Measurements from ENCODE around the gene BTG4. TPM values are rescaled to one million over a fixed set of nuclear protein-coding genes. Genes with fewer than 3 reads are reported as not detected.
A peak's percentile ranks its signal among the peaks of the same experiment; 100 is the strongest.

Gene BTG4
- total RNA-seq, 1 donor from 2014 or later: not detected

GRCh38 chr11:111513240-111513605, 1.0 kb upstream of the BTG4 start:
- H3K27ac Mint-ChIP-seq: no peak overlapping the region
- H3K4me1 Mint-ChIP-seq (ENCODE audit: low read depth): peaks cover 11% of the 10 kb centered on the region
- no peaks in the 10 kb centered on the region for H3K36me3 Mint-ChIP-seq (ENCODE audit: low read depth)
- DNase-seq (ENCODE audit: low spot score): no peak
- peak overlapping the region; percentile 46 for H3K4me3 Mint-ChIP-seq
- no peaks in the 10 kb centered on the region for H3K9me3 Mint-ChIP-seq
- intact Hi-C loops (cut with micrococcal nuclease): loop anchor here (10.0 kb wide), 1 partner anchor 1538 kb away; no protein-coding TSS in a partner anchor
- H3K27me3 Mint-ChIP-seq (ENCODE audit: insufficient read depth): peaks cover 31% of the 10 kb centered on the region

- intact Hi-C loops (cut with micrococcal nuclease): loop anchor here (10.0 kb wide), 1 partner anchor 1536 kb away; no protein-coding TSS in a partner anchor
- peaks cover 11% of the 10 kb centered on the region for H3K4me1 Mint-ChIP-seq (ENCODE audit: low read depth)
- no peaks in the 10 kb centered on the region for H3K36me3 Mint-ChIP-seq (ENCODE audit: low read depth)
- no peak overlapping the region for H3K4me3 Mint-ChIP-seq
- no peak overlapping the region for H3K27ac Mint-ChIP-seq
- peaks cover 35% of the 10 kb centered on the region for H3K27me3 Mint-ChIP-seq (ENCODE audit: insufficient read depth)
- no peaks in the 10 kb centered on the region for H3K9me3 Mint-ChIP-seq
- no peak for DNase-seq (ENCODE audit: low spot score)
These were observed 1.9 kb downstream of the BTG4 start for GRCh38 chr11:111510311-111510710.

GRCh38 chr11:111502611-111503010, 9.6 kb downstream of the BTG4 start:
- H3K36me3 Mint-ChIP-seq (ENCODE audit: low read depth): no peaks in the 10 kb centered on the region
- DNase-seq (ENCODE audit: low spot score): no peak
- intact Hi-C loops (cut with micrococcal nuclease): no loop called here
- H3K4me3 Mint-ChIP-seq: no peak overlapping the region
- no peaks in the 10 kb centered on the region for H3K4me1 Mint-ChIP-seq (ENCODE audit: low read depth)
- H3K9me3 Mint-ChIP-seq: no peaks in the 10 kb centered on the region
- no peak overlapping the region for H3K27ac Mint-ChIP-seq
- peaks cover 47% of the 10 kb centered on the region for H3K27me3 Mint-ChIP-seq (ENCODE audit: insufficient read depth)

GRCh38 chr11:111500481-111500880, 11.7 kb downstream of the BTG4 start:
- Mint-ChIP-seq H3K4me1 (ENCODE audit: low read depth) (no peaks in the 10 kb centered on the region), H3K4me3 (no peak overlapping the region), H3K36me3 (ENCODE audit: low read depth) (no peaks in the 10 kb centered on the region), H3K9me3 (no peaks in the 10 kb centered on the region), H3K27me3 (ENCODE audit: insufficient read depth) (peaks cover 56% of the 10 kb centered on the region), H3K27ac (no peak overlapping the region)
- intact Hi-C loops (cut with micrococcal nuclease): no loop called here
- no peak for DNase-seq (ENCODE audit: low spot score)

- Mint-ChIP-seq H3K9me3 (no peaks in the 10 kb centered on the region), H3K36me3 (ENCODE audit: low read depth) (no peaks in the 10 kb centered on the region), H3K4me3 (no peak overlapping the region), H3K4me1 (ENCODE audit: low read depth) (no peaks in the 10 kb centered on the region), H3K27ac (no peak overlapping the region), H3K27me3 (ENCODE audit: insufficient read depth) (peaks cover 49% of the 10 kb centered on the region)
- no peak for DNase-seq (ENCODE audit: low spot score)
- intact Hi-C loops (cut with micrococcal nuclease): no loop called here
These were observed 12.7 kb downstream of the BTG4 start for GRCh38 chr11:111499483-111499882.

GRCh38 chr11:111494040-111494439, 18.1 kb downstream of the BTG4 start:
- H3K36me3 Mint-ChIP-seq (ENCODE audit: low read depth): no peaks in the 10 kb centered on the region
- no peak for DNase-seq (ENCODE audit: low spot score)
- H3K27me3 Mint-ChIP-seq (ENCODE audit: insufficient read depth): peaks cover 32% of the 10 kb centered on the region
- no peak overlapping the region for H3K4me3 Mint-ChIP-seq
- no peaks in the 10 kb centered on the region for H3K4me1 Mint-ChIP-seq (ENCODE audit: low read depth)
- H3K9me3 Mint-ChIP-seq: no peaks in the 10 kb centered on the region
- intact Hi-C loops (cut with micrococcal nuclease): no loop called here
- no peak overlapping the region for H3K27ac Mint-ChIP-seq

- H3K27me3 Mint-ChIP-seq (ENCODE audit: insufficient read depth): peaks cover 9% of the 10 kb centered on the region
- DNase-seq (ENCODE audit: low spot score): no peak
- peaks cover 17% of the 10 kb centered on the region for H3K9me3 Mint-ChIP-seq
- no peaks in the 10 kb centered on the region for H3K36me3 Mint-ChIP-seq (ENCODE audit: low read depth)
- H3K27ac Mint-ChIP-seq: no peak overlapping the region
- no peaks in the 10 kb centered on the region for H3K4me1 Mint-ChIP-seq (ENCODE audit: low read depth)
- intact Hi-C loops (cut with micrococcal nuclease): no loop called here
- H3K4me3 Mint-ChIP-seq: no peak overlapping the region
These were observed 21.7 kb downstream of the BTG4 start for GRCh38 chr11:111490496-111490895.

GRCh38 chr11:111483431-111483830, 28.8 kb downstream of the BTG4 start:
- H3K4me1 Mint-ChIP-seq (ENCODE audit: low read depth): peaks cover 6% of the 10 kb centered on the region
- peaks cover 53% of the 10 kb centered on the region for H3K9me3 Mint-ChIP-seq
- no peak for DNase-seq (ENCODE audit: low spot score)
- H3K27ac Mint-ChIP-seq: no peak overlapping the region
- H3K4me3 Mint-ChIP-seq: no peak overlapping the region
- intact Hi-C loops (cut with micrococcal nuclease): no loop called here
- H3K36me3 Mint-ChIP-seq (ENCODE audit: low read depth): no peaks in the 10 kb centered on the region
- H3K27me3 Mint-ChIP-seq (ENCODE audit: insufficient read depth): peaks cover 21% of the 10 kb centered on the region

GRCh38 chr11:111479666-111480065, 32.5 kb downstream of the BTG4 start:
- DNase-seq (ENCODE audit: low spot score): no peak
- H3K27ac Mint-ChIP-seq: no peak overlapping the region
- H3K27me3 Mint-ChIP-seq (ENCODE audit: insufficient read depth): peaks cover 25% of the 10 kb centered on the region

GRCh38 chr11:111477898-111478297, 34.3 kb downstream of the BTG4 start:
- Mint-ChIP-seq H3K27me3 (ENCODE audit: insufficient read depth) (peaks cover 22% of the 10 kb centered on the region), H3K9me3 (peaks cover 39% of the 10 kb centered on the region), H3K36me3 (ENCODE audit: low read depth) (no peaks in the 10 kb centered on the region), H3K4me1 (ENCODE audit: low read depth) (peaks cover 6% of the 10 kb centered on the region), H3K27ac (no peak overlapping the region), H3K4me3 (no peak overlapping the region)
- no peak for DNase-seq (ENCODE audit: low spot score)
- intact Hi-C loops (cut with micrococcal nuclease): no loop called here

More at GRCh38 chr11:111479666-111480065, 32.5 kb downstream of the BTG4 start:
- Mint-ChIP-seq H3K36me3 (ENCODE audit: low read depth) (no peaks in the 10 kb centered on the region), H3K4me3 (no peak overlapping the region), H3K4me1 (ENCODE audit: low read depth) (peaks cover 6% of the 10 kb centered on the region), H3K9me3 (peaks cover 43% of the 10 kb centered on the region)
- intact Hi-C loops (cut with micrococcal nuclease): no loop called here

GRCh38 chr11:111476956-111477355, 35.2 kb downstream of the BTG4 start:
- intact Hi-C loops (cut with micrococcal nuclease): no loop called here

GRCh38 chr11:111476366-111476765, 35.8 kb downstream of the BTG4 start:
- DNase-seq (ENCODE audit: low spot score): no peak
- Mint-ChIP-seq H3K27ac (no peak overlapping the region), H3K27me3 (ENCODE audit: insufficient read depth) (peaks cover 20% of the 10 kb centered on the region), H3K9me3 (peaks cover 30% of the 10 kb centered on the region), H3K4me3 (no peak overlapping the region), H3K36me3 (ENCODE audit: low read depth) (no peaks in the 10 kb centered on the region), H3K4me1 (ENCODE audit: low read depth) (peaks cover 6% of the 10 kb centered on the region)
- intact Hi-C loops (cut with micrococcal nuclease): no loop called here

More at GRCh38 chr11:111476956-111477355, 35.2 kb downstream of the BTG4 start:
- H3K27me3 Mint-ChIP-seq (ENCODE audit: insufficient read depth): peaks cover 20% of the 10 kb centered on the region
- no peak for DNase-seq (ENCODE audit: low spot score)
- H3K27ac Mint-ChIP-seq: no peak overlapping the region
- peaks cover 30% of the 10 kb centered on the region for H3K9me3 Mint-ChIP-seq
- peaks cover 6% of the 10 kb centered on the region for H3K4me1 Mint-ChIP-seq (ENCODE audit: low read depth)
- H3K36me3 Mint-ChIP-seq (ENCODE audit: low read depth): no peaks in the 10 kb centered on the region
- H3K4me3 Mint-ChIP-seq: no peak overlapping the region

GRCh38 chr11:111474432-111474831, 37.8 kb downstream of the BTG4 start:
- H3K4me1 Mint-ChIP-seq (ENCODE audit: low read depth): no peaks in the 10 kb centered on the region
- DNase-seq (ENCODE audit: low spot score): no peak
- peaks cover 15% of the 10 kb centered on the region for H3K27me3 Mint-ChIP-seq (ENCODE audit: insufficient read depth)
- H3K9me3 Mint-ChIP-seq: peaks cover 15% of the 10 kb centered on the region
- intact Hi-C loops (cut with micrococcal nuclease): no loop called here
- H3K27ac Mint-ChIP-seq: no peak overlapping the region
- no peak overlapping the region for H3K4me3 Mint-ChIP-seq
- no peaks in the 10 kb centered on the region for H3K36me3 Mint-ChIP-seq (ENCODE audit: low read depth)

- Mint-ChIP-seq H3K4me1 (ENCODE audit: low read depth) (no peaks in the 10 kb centered on the region), H3K4me3 (no peak overlapping the region), H3K36me3 (ENCODE audit: low read depth) (no peaks in the 10 kb centered on the region), H3K27ac (no peak overlapping the region), H3K9me3 (peaks cover 14% of the 10 kb centered on the region), H3K27me3 (ENCODE audit: insufficient read depth) (peaks cover 5% of the 10 kb centered on the region)
- no peak for DNase-seq (ENCODE audit: low spot score)
- intact Hi-C loops (cut with micrococcal nuclease): no loop called here
These were observed 40.0 kb downstream of the BTG4 start for GRCh38 chr11:111472228-111472627.
